Osteoblast (primary cell): ENCODE results near the gene AMFR. TPM values are rescaled to one million over a fixed set of nuclear protein-coding genes. Genes with fewer than 3 reads are reported as not detected.
A peak's percentile ranks its signal among the peaks of the same experiment; 100 is the strongest.

ENCODE experiments used
- DNase-seq: peaks from one replicate; pipeline ENCODE4 v3.0.0; 2011; ENCODE audit warnings: low spot score, mixed read lengths; ENCODE audit not compliant: insufficient read length; ENCODE audit errors: missing footprints
- H2AFZ ChIP-seq: 2 replicates; pipeline ENCODE4 v1.6.0; 2011; ENCODE audit warnings: mild to moderate bottlenecking, low read length
- H3K27ac ChIP-seq: 2 replicates; pipeline ENCODE4 v1.5.1; 2011; ENCODE audit warnings: mild to moderate bottlenecking, low read depth, low read length, moderate library complexity
- H3K27me3 ChIP-seq: 2 replicates; pipeline ENCODE4 v1.6.0; 2012; ENCODE audit warnings: mild to moderate bottlenecking, control low read depth, inconsistent platforms, low read length, moderate library complexity; ENCODE audit not compliant: insufficient read depth
- H3K36me3 ChIP-seq: 2 replicates; pipeline ENCODE4 v1.5.1; 2011; ENCODE audit warnings: mild to moderate bottlenecking, low read length, control low read depth, moderate library complexity; ENCODE audit not compliant: insufficient read depth
- H3K4me1 ChIP-seq: 2 replicates; pipeline ENCODE4 v1.5.1; 2011; ENCODE audit warnings: mild to moderate bottlenecking, low read length, control low read depth, moderate library complexity; ENCODE audit not compliant: insufficient read depth
- H3K4me2 ChIP-seq: 2 replicates; pipeline ENCODE4 v1.6.0; 2011; ENCODE audit warnings: mild to moderate bottlenecking, low read length; ENCODE audit not compliant: insufficient read depth
- H3K4me3 ChIP-seq: fragments of 200-600 bp; sonication (generic); 3 replicates; pipeline ENCODE4 v1.5.1; 2012; ENCODE audit warnings: mild to moderate bottlenecking, low read length, inconsistent platforms; ENCODE audit not compliant: insufficient read depth
- H3K79me2 ChIP-seq: 2 replicates; pipeline ENCODE4 v1.6.0; 2012; ENCODE audit warnings: mild to moderate bottlenecking, low read length, control low read depth, inconsistent platforms; ENCODE audit not compliant: insufficient read depth
- H3K9me3 ChIP-seq: 2 replicates; pipeline ENCODE4 v1.5.1; 2011; ENCODE audit warnings: low read depth, low read length, control low read depth
- H4K20me1 ChIP-seq: 2 replicates; pipeline ENCODE4 v1.6.0; 2012; ENCODE audit warnings: mild to moderate bottlenecking, low read length, control low read depth; ENCODE audit not compliant: insufficient read depth
- total RNA-seq: library from RNA; depleted of rRNA; stranded (reverse); fragments of >200 nt; gene quantifications from 2 replicates; pipeline ENCODE4 v1.2.3, GENCODE V29; 2012
- TF ChIP-seq, protein P1 (sequence below): IDR thresholded peaks from 2 replicates; pipeline ENCODE4 v1.5.1; 2011; ENCODE audit warnings: mild to moderate bottlenecking, low read depth, low read length, moderate library complexity; ENCODE audit errors: extremely low read depth

The AMFR gene
- total RNA-seq, 1 donor = 339 TPM

DNA sequence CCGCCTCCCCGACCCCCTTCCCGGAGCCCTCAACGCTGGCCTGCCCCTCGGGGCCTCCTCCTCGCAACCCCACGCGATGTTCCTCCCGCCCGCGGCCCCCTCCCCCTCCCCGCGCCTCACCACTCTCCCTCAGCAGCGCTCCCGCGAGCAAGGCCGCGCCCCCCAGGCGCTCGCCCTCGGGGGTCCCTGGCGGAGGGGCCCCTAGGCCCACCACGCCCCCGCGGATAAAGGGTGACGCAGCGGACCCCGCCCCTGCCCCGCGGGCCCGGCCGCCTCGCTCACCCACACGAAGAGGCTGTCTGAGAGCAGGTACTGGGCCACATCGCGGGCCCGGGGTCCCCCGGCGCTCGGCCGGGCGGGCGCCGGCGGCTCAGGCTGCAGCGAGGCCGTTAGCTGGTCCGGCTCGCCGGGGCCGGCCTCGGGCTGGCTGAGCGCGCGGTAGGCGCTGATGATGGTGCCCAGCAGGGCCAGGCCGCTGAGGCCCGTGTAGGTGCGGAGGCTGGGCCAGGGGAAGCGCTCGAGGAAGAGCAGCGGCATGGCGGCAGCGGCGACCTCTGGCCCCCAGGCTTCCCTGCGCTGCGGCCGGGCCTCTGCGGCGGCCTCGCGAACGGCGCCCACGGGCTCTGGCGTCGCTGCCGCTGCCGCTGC lies 430 bp downstream of the AMFR start:
- TF ChIP-seq, protein P1, sequence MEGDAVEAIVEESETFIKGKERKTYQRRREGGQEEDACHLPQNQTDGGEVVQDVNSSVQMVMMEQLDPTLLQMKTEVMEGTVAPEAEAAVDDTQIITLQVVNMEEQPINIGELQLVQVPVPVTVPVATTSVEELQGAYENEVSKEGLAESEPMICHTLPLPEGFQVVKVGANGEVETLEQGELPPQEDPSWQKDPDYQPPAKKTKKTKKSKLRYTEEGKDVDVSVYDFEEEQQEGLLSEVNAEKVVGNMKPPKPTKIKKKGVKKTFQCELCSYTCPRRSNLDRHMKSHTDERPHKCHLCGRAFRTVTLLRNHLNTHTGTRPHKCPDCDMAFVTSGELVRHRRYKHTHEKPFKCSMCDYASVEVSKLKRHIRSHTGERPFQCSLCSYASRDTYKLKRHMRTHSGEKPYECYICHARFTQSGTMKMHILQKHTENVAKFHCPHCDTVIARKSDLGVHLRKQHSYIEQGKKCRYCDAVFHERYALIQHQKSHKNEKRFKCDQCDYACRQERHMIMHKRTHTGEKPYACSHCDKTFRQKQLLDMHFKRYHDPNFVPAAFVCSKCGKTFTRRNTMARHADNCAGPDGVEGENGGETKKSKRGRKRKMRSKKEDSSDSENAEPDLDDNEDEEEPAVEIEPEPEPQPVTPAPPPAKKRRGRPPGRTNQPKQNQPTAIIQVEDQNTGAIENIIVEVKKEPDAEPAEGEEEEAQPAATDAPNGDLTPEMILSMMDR = no peak
- H3K4me2 ChIP-seq = peak overlapping the region; percentile 99
- H3K27ac ChIP-seq = peak overlapping the region; percentile 69
- H3K4me3 ChIP-seq = peak overlapping the region; percentile 84
- peaks cover 38% of the 10 kb centered on the region for H4K20me1 ChIP-seq
- peak; percentile 91 for DNase-seq
- H3K27me3 ChIP-seq = no peaks in the 10 kb centered on the region
- H3K4me1 ChIP-seq = peaks cover 20% of the 10 kb centered on the region
- H2AFZ ChIP-seq = peak overlapping the region; percentile 54
- peaks cover 52% of the 10 kb centered on the region for H3K79me2 ChIP-seq
- H3K9me3 ChIP-seq = no peaks in the 10 kb centered on the region
- H3K36me3 ChIP-seq = no peaks in the 10 kb centered on the region

DNA sequence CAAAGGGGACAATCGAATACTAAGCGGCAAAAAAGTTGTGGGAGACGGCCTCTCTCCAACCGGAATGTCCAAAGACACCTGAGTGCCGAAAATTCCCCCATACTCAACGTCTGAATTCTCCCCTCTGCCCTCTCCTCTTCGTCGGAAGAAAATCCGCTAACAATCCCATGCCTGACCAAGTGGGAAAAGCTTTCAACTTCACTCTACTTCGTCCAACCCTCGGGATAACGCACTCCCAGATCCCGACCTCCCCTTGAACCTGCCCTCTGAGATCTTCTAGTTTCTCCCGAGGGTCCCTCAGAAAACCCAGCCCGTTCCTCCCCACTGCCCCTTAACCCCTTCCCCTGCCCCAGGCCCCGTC lies 961 bp downstream of the AMFR start:
- H3K4me2 ChIP-seq = peak overlapping the region; percentile 99
- peak overlapping the region; percentile 69 for H2AFZ ChIP-seq
- peaks cover 41% of the 10 kb centered on the region for H4K20me1 ChIP-seq
- no peaks in the 10 kb centered on the region for H3K36me3 ChIP-seq
- peak overlapping the region; percentile 84 for H3K4me3 ChIP-seq
- H3K4me1 ChIP-seq = peaks cover 24% of the 10 kb centered on the region
- H3K27ac ChIP-seq = peak overlapping the region; percentile 69
- no peaks in the 10 kb centered on the region for H3K9me3 ChIP-seq
- H3K79me2 ChIP-seq = peaks cover 55% of the 10 kb centered on the region
- TF ChIP-seq, protein P1 = no peak
- no peak for DNase-seq
- H3K27me3 ChIP-seq = no peaks in the 10 kb centered on the region

DNA sequence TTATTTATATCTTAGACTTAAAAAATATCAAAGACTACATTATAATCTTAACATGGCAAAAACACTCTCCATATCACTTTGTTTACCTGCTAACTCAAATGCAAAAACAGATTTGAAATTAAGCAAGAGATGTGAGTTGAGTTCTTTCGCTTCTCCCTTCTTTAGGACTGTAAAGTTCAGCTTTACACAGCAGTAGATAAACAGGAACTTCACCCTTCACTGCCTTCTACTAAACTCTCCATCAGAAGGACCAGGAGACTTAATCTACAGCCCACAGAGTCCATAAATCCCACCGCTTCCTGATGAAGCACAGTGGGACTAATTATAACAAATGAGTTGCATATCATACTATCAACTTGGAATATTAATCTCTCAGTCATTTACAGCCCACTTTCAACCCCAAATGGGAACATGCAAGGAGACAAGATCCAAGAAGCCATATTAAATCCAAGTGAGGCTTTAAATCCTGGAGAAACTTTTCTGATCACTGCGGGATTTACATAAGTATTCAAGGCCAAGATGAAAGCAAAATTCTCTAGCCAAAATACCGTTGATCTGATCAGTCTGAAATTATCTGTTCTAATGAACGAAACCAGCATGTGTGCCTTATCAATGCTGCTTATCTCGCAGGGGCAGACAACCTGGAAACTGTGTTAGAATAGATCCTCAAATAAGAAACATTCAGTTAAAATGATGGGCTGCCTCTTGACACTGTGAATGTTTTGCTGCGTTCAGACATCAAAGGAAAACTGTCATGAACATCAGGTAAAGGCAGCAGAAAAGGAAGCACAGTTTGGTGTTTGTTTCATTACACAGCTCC lies 1.6 kb downstream of the AMFR start:
- Histone ChIP-seq H3K79me2 (peaks cover 59% of the 10 kb centered on the region), H3K9me3 (no peaks in the 10 kb centered on the region), H3K4me2 (peak overlapping the region; percentile 99), H2AFZ (peak overlapping the region; percentile 69), H3K4me3 (peak overlapping the region; percentile 84), H4K20me1 (peaks cover 41% of the 10 kb centered on the region), H3K4me1 (peaks cover 24% of the 10 kb centered on the region), H3K27me3 (no peaks in the 10 kb centered on the region), H3K27ac (peak overlapping the region; percentile 69), H3K36me3 (no peaks in the 10 kb centered on the region)
- TF ChIP-seq, protein P1 = no peak
- no peak for DNase-seq

DNA sequence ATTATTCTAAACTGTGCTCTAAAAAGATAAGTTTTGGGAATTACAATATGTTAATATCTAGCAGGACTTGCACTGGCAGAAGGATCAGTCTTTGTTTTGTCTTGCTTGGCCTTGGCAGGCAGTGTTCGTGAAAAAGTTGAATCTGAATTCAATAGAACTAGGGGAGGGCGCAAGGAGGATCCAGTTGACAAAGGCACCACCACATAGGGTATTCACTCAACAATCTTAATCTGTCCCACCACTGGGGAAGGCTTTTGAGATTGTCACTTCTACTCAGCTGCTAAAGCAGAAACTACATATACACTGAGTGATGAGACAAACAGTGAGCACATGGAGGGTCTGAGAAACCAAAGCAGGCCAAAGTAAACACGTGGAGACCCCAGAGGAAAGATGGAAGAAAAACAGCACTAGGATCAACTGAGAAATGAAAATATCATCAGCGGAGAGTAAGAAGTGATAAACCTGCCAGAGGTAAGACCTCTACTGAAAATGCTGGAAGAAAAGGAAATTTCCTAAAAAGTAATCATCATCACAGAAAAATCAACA lies 2.4 kb downstream of the AMFR start:
- H3K9me3 ChIP-seq = no peaks in the 10 kb centered on the region

More for the DNA sequence above, 2.4 kb downstream of the AMFR start:
- peaks cover 67% of the 10 kb centered on the region for H3K79me2 ChIP-seq
- H3K27ac ChIP-seq = no peak overlapping the region
- H3K4me2 ChIP-seq = no peak overlapping the region
- no peak overlapping the region for H3K4me3 ChIP-seq
- TF ChIP-seq, protein P1 = no peak
- no peaks in the 10 kb centered on the region for H3K36me3 ChIP-seq
- H4K20me1 ChIP-seq = peaks cover 44% of the 10 kb centered on the region
- peaks cover 24% of the 10 kb centered on the region for H3K4me1 ChIP-seq
- no peak overlapping the region for H2AFZ ChIP-seq
- H3K27me3 ChIP-seq = no peaks in the 10 kb centered on the region
- no peak for DNase-seq
